PC-3 (cell line): ENCODE data around the gene DKK3. TPM values are rescaled to one million over a fixed set of nuclear protein-coding genes. Genes with fewer than 3 reads are reported as not detected.
A peak's percentile ranks its signal among the peaks of the same experiment; 100 is the strongest.

ENCODE experiments used
- ATAC-seq: fragments of 200-7000 bp; cut with Tn5 transposase; 2 replicates; pipeline ENCODE4 v1.9.1; 2020; ENCODE audit warnings: mild to moderate bottlenecking, moderate library complexity
- Bru-seq: library from RNA; stranded (reverse); fragments of 400-500 nt; gene quantifications from one replicate; lab custom pipeline; 2021; lab: Mats Ljungman, UMichigan
- BruChase-seq, 2 experiments: library from RNA; stranded (reverse); fragments of 400-500 nt; gene quantifications; one replicate each; lab custom pipeline; 2021; lab: Mats Ljungman, UMichigan
- BruUV-seq: library from RNA; stranded (reverse); fragments of 400-500 nt; replicated peaks from 2 replicates; lab custom pipeline; 2021; lab: Mats Ljungman, UMichigan
- CTCF ChIA-PET: fragments of 300-600 bp; sonication (Branson Sonifier 250); formaldehyde crosslinking; loops from one replicate; lab custom pipeline; 2022; ENCODE audit warnings: antibody characterized with exemption; lab: Charles Lee
- POLR2A ChIA-PET: fragments of 300-600 bp; sonication (Branson Sonifier 250); formaldehyde crosslinking; loops from one replicate; lab custom pipeline; 2022; ENCODE audit warnings: antibody characterized with exemption; ENCODE audit not compliant: unreplicated experiment; lab: Charles Lee
- DNase-seq: peaks from one replicate; pipeline ENCODE4 v3.0.0-alpha.2; 2015
- H2AFZ ChIP-seq: fragments of 300-600 bp; sonication (generic); 2 replicates; pipeline ENCODE4 v1.6.0; 2016; ENCODE audit warnings: antibody characterized with exemption, low read length
- H3F3A ChIP-seq: fragments of 300-600 bp; sonication (generic); one replicate; pipeline ENCODE4 v1.6.0; 2017; ENCODE audit warnings: antibody characterized with exemption, low read length, control low read depth, mild to moderate bottlenecking; ENCODE audit not compliant: unreplicated experiment
- H3K27ac ChIP-seq: fragments of 300-600 bp; sonication (generic); 2 replicates; pipeline ENCODE4 v1.5.1; 2016; ENCODE audit warnings: mild to moderate bottlenecking, low read length
- H3K27me3 ChIP-seq: fragments of 300-600 bp; sonication (generic); 2 replicates; pipeline ENCODE4 v1.6.1; 2016; ENCODE audit warnings: low read length, mixed read lengths
- H3K36me3 ChIP-seq: fragments of 300-600 bp; sonication (generic); 2 replicates; pipeline ENCODE4 v1.6.1; 2016; ENCODE audit warnings: low read depth, mixed run types, low read length, mixed read lengths
- H3K4me1 ChIP-seq: fragments of 300-600 bp; sonication (generic); 2 replicates; pipeline ENCODE4 v1.5.1; 2016; ENCODE audit warnings: low read length; ENCODE audit not compliant: insufficient read depth
- H3K4me2 ChIP-seq: fragments of 300-600 bp; sonication (generic); 2 replicates; pipeline ENCODE4 v1.6.0; 2016; ENCODE audit warnings: low read length
- H3K4me3 ChIP-seq: fragments of 300-600 bp; sonication (generic); 2 replicates; pipeline ENCODE4 v1.5.1; 2016; ENCODE audit warnings: mild to moderate bottlenecking, low read length, mixed read lengths
- H3K79me2 ChIP-seq: fragments of 300-600 bp; sonication (generic); 2 replicates; pipeline ENCODE4 v1.6.1; 2017; ENCODE audit warnings: low read length, mixed read lengths
- H3K9ac ChIP-seq: fragments of 300-600 bp; sonication (generic); 2 replicates; pipeline ENCODE4 v1.6.0; 2016; ENCODE audit warnings: mild to moderate bottlenecking, low read length
- H3K9me2 ChIP-seq: fragments of 300-600 bp; sonication (generic); replicated peaks from 2 replicates; pipeline ENCODE4 v1.6.1; 2016; ENCODE audit warnings: mixed run types, low read length, mixed read lengths
- H3K9me3 ChIP-seq: fragments of 300-600 bp; sonication (generic); 2 replicates; pipeline ENCODE4 v1.6.1; 2016; ENCODE audit warnings: low read length, mixed read lengths
- H4K20me1 ChIP-seq: fragments of 300-600 bp; sonication (generic); 2 replicates; pipeline ENCODE4 v1.6.1; 2016; ENCODE audit warnings: low read length, mixed read lengths
- CTCF ChIP-seq: fragments of 300-600 bp; sonication (generic); conservative IDR thresholded peaks from 2 replicates; pipeline ENCODE4 v1.5.1; 2017; ENCODE audit warnings: antibody characterized with exemption, low read depth, mild to moderate bottlenecking, low read length
- EZH2 ChIP-seq: fragments of 300-600 bp; sonication (generic); IDR thresholded peaks from one replicate; pipeline ENCODE4 v1.6.1; 2017; ENCODE audit warnings: antibody characterized with exemption, mild to moderate bottlenecking, low read length; ENCODE audit not compliant: unreplicated experiment
- EZH2phosphoT487 ChIP-seq: fragments of 300-600 bp; sonication (generic); IDR thresholded peaks from 2 replicates; pipeline ENCODE4 v1.6.1; 2018; ENCODE audit warnings: mild to moderate bottlenecking, antibody characterized with exemption, low read length, borderline replicate concordance
- intact Hi-C: fragments of 100-400 bp; cut with micrococcal nuclease; formaldehyde crosslinking; loops from 2 replicates; pipeline ENCODE4 v1.9.0; 2023
- long read RNA-seq: library from polyadenylated mRNA; unstranded; transcript quantifications from one replicate; pipeline ENCODE4 v2.0.0, GENCODE V29; 2021; ENCODE audit not compliant: unreplicated experiment
- total RNA-seq: library from RNA; depleted of rRNA; stranded (reverse); fragments of >200 nt; gene quantifications from 2 replicates; pipeline ENCODE4 v1.2.3, GENCODE V29; 2014; rRNA removed

Gene DKK3
- total RNA-seq (0.07 and 0.35 TPM in 2 replicates), Bru-seq, nascent RNA (percentile 16 among the genes with signal in this experiment), BruChase-seq, experiment 1, labeled RNA remaining after a 6-hour chase (percentile 5 among the genes with signal in this experiment), BruChase-seq, experiment 2, labeled RNA remaining after a 2-hour chase (percentile 5 among the genes with signal in this experiment)
- long read RNA-seq, result 0 reads

GRCh38 chr11:12007769-12008737 lies at the start of gene DKK3:
Gene DKK3 (minus strand): TSS chr11:12008626. CDS start chr11:12008582, 44 bp downstream.
- H3F3A ChIP-seq, result no peaks in the 10 kb centered on the region
- no peaks in the 10 kb centered on the region for H3K9me3 ChIP-seq
- H3K4me3 ChIP-seq, result no peak within 1 kb of the TSS
- no peaks in the 10 kb centered on the region for H3K79me2 ChIP-seq
- no peak for ATAC-seq
- POLR2A ChIA-PET, result no interaction called here
- H3K9ac ChIP-seq, result no peak within 1 kb of the TSS
- BruUV-seq, result no TSS peak
- CTCF ChIA-PET, result no interaction called here
- H3K27me3 ChIP-seq, result no peaks in the 10 kb centered on the region
- no peaks in the 10 kb centered on the region for H3K9me2 ChIP-seq
- TF ChIP-seq CTCF (no peak), EZH2phosphoT487 (no peak)
- no peak within 1 kb of the TSS for H3K4me2 ChIP-seq
- no peaks in the 10 kb centered on the region for H4K20me1 ChIP-seq
- no peak within 1 kb of the TSS for H2AFZ ChIP-seq
- no peaks in the 10 kb centered on the region for H3K36me3 ChIP-seq
- peaks cover 10% of the 10 kb centered on the region for H3K4me1 ChIP-seq
- H3K27ac ChIP-seq, result no peak within 1 kb of the TSS
- intact Hi-C loops, result no loop called here
- no peak for DNase-seq

GRCh38 chr11:12057299-12057980 lies 49.0 kb upstream of the DKK3 start:
- BruUV-seq, result no TSS peak
- intact Hi-C loops, result no loop called here
- POLR2A ChIA-PET, result no interaction called here

More at GRCh38 chr11:12057299-12057980, 49.0 kb upstream of the DKK3 start:
- TF ChIP-seq EZH2phosphoT487, result no peak
- TF ChIP-seq EZH2, result no peak
- TF ChIP-seq CTCF, result no peak
- Histone ChIP-seq H3K36me3 (no peaks in the 10 kb centered on the region), H2AFZ (no peak overlapping the region), H3F3A (no peaks in the 10 kb centered on the region), H3K4me1 (no peaks in the 10 kb centered on the region), H3K4me2 (no peak overlapping the region), H3K9me3 (no peaks in the 10 kb centered on the region), H3K79me2 (no peaks in the 10 kb centered on the region), H4K20me1 (no peaks in the 10 kb centered on the region), H3K27me3 (no peaks in the 10 kb centered on the region), H3K9me2 (no peaks in the 10 kb centered on the region), H3K4me3 (no peak overlapping the region), H3K9ac (no peak overlapping the region), H3K27ac (no peak overlapping the region)
- no peak for DNase-seq
- no peak for ATAC-seq
- CTCF ChIA-PET, result no interaction called here
